Stimulated activated CD8-positive, alpha-beta memory T cell treated with anti-CD3 and anti-CD28 coated beads, Interleukin-15, amount 100 ng/mL, for 48 hours (primary cell): ENCODE measurements around the gene TNFSF11.

ENCODE experiments used
- DNase-seq, 2 donors: peaks; one replicate each; pipeline ENCODE4 v3.0.0-alpha.2; 2020; ENCODE audit warnings: low read depth in 2 of 2

The TNFSF11 gene

GRCh38 chr13:42653679-42654078 is 79.7 kb downstream of the TNFSF11 start:
- no peak for DNase-seq

DNA sequence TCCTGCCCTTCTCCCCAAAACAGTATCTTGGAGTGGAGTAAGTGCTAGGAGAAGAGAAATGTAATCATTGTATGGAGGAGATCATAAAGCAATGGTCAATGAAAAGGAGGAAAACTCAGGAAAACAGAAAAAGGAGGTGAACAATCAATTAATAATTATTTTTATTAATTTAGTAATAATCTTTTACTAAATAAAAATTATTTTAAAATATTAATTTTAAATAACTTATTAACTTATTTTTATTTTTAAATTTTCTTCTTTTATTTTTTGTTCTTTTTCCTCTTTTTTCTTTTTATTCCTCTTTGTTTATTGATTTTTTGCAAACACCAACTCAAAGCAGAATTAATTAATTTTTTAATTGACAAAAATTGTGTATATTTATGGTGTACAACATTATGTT is 80.3 kb downstream of the TNFSF11 start:
- no peak for DNase-seq

GRCh38 chr13:42654722-42655121 is 80.8 kb downstream of the TNFSF11 start:
- no peak for DNase-seq

DNA sequence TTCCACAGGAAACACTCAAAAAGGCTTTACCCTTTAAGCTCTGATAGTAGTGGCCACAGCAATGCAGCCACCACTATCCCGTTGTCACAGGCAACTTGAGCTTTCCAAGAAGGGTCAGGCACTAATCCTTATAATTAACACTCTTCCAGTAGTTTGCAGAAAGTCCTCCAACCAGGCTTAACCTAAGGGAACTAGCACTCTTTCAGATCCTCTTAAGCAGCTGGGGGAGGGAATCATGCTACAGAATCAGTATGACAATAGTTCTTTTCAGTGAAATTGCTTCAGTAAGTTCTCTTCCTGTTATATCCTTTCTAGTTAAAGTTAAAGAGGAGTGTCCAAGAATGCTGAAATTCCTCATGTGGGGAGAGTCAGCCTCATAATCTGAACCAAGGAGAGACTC is 82.2 kb downstream of the TNFSF11 start:
- no peak for DNase-seq

DNA sequence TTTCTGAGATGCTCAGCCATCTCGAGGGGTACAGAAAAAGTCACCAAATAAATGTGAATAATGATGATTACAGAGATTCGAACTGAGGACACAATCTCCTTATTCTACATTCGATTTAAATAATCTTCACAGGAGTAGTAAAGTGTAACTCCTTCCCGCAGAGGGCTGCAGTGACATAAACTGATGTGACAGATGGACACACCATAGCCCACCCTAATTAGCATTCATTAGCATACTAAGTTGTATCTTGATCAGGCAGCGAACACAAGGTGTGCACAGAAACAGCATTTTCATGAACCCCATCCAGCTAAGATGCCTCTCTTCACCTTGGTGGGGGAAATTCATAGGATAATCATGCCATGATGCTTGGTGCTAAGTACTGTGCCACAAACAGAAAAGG is 83.0 kb downstream of the TNFSF11 start:
- no peak for DNase-seq
